ENCODE data around the gene RNF220.
"Not testable (repeated sequence)": the region's sequence is repeated elsewhere in the genome, so short reads cannot be mapped to it uniquely, and the experiment has no call there.

Gene RNF220

GRCh38 chr1:44652445-44653106 lies 247.5 kb downstream of the RNF220 start:
- peak; percentile 85 for DNase-seq (ENCODE audit: low read depth, low spot score)

- no peak for DNase-seq (ENCODE audit: low read depth, low spot score)
These were observed 248.3 kb downstream of the RNF220 start for GRCh38 chr1:44653107-44653964.

GRCh38 chr1:44654621-44655187 lies 249.6 kb downstream of the RNF220 start:
- no peak for DNase-seq (ENCODE audit: low read depth, low spot score)

GRCh38 chr1:44655609-44656008 lies 250.6 kb downstream of the RNF220 start:
- peak; percentile 69 for DNase-seq (ENCODE audit: low read depth, low spot score)

- DNase-seq (ENCODE audit: low read depth, low spot score), result no peak
These were observed 254.5 kb downstream of the RNF220 start for GRCh38 chr1:44659566-44659965.

GRCh38 chr1:44660176-44660575 lies 255.1 kb downstream of the RNF220 start:
- DNase-seq (ENCODE audit: low read depth, low spot score), result no peak

- no peak for DNase-seq (ENCODE audit: low read depth, low spot score)
These were observed 257.0 kb downstream of the RNF220 start for GRCh38 chr1:44661781-44662682.

GRCh38 chr1:44662683-44663030 lies 257.6 kb downstream of the RNF220 start:
- no peak for DNase-seq (ENCODE audit: low read depth, low spot score)

- no peak for DNase-seq (ENCODE audit: low read depth, low spot score)
These were observed 258.4 kb downstream of the RNF220 start for GRCh38 chr1:44663417-44663816.

GRCh38 chr1:44664730-44665370 lies 259.8 kb downstream of the RNF220 start:
- no peak for DNase-seq (ENCODE audit: low read depth, low spot score)

- not testable (repeated sequence) for DNase-seq (ENCODE audit: low read depth, low spot score)
These were observed 261.7 kb downstream of the RNF220 start for GRCh38 chr1:44666719-44667118.

- DNase-seq (ENCODE audit: low read depth, low spot score), result no peak
These were observed 265.9 kb downstream of the RNF220 start for GRCh38 chr1:44670751-44671640.

- peak; percentile 95 for DNase-seq (ENCODE audit: low read depth, low spot score)
These were observed 267.4 kb downstream of the RNF220 start for GRCh38 chr1:44672254-44672955.

- no peak for DNase-seq (ENCODE audit: low read depth, low spot score)
These were observed 268.1 kb downstream of the RNF220 start for GRCh38 chr1:44672961-44673674.

GRCh38 chr1:44673675-44674112 lies 268.6 kb downstream of the RNF220 start:
- DNase-seq (ENCODE audit: low read depth, low spot score), result no peak

GRCh38 chr1:44674113-44675000 lies 269.3 kb downstream of the RNF220 start, which contains the start of the genes ARMH1 and TMEM53:
Gene ARMH1, plus strand, starts transcription at chr1:44674714. Its CDS starts 14,984 bp downstream, at chr1:44689698.
Gene TMEM53, minus strand, starts transcription at chr1:44674481. Its CDS starts 90 bp downstream, at chr1:44674391.
- peak; percentile 100 for DNase-seq (ENCODE audit: low read depth, low spot score)

- DNase-seq (ENCODE audit: low read depth, low spot score), result no peak
These were observed 270.1 kb downstream of the RNF220 start for GRCh38 chr1:44675186-44675585.
